ENCODE measurements around the gene ABCB10.

Gene ABCB10

DNA sequence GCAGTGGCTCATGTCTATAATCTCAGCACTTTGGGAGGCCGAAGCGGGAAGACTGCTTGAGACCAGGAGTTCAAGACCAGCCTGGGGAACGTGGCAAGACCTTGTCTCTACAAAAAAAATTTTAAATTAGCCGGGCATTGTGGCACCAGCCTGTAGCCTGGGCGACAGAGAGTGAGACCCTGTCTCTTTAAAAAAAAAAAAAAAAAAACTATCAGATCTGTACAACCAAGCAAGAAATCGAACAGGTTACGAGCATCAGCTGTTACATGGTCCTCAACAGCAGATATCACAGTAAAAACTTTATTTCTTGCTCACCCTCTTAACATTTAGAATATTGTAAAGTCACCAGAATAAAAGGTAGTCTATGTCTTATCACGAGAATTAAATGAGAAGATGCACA lies 51.9 kb downstream of the ABCB10 start:
- no peak for TF ChIP-seq CTCF (IDR thresholded peaks at IDR 0.05; ENCODE audit: extremely low read depth, insufficient read depth, missing control alignments)
- DNase-seq (ENCODE audit: low spot score), result no peak
- in situ Hi-C loops (cut with MboI; ENCODE audit: low pct_unique_long_range_greater_than_20kb, low sequenced_read_pairs, unreplicated experiment), result loop anchor here (10.0 kb wide), 1 partner anchor 252 kb away; no protein-coding TSS in a partner anchor

- no peak for DNase-seq (ENCODE audit: low spot score)
- no peak for TF ChIP-seq CTCF (IDR thresholded peaks at IDR 0.05; ENCODE audit: extremely low read depth, insufficient read depth, missing control alignments)
- in situ Hi-C loops (cut with MboI; ENCODE audit: low pct_unique_long_range_greater_than_20kb, low sequenced_read_pairs, unreplicated experiment), result no loop called here
Measured at GRCh38 chr1:229495782-229496181, 62.7 kb downstream of the ABCB10 start.

DNA sequence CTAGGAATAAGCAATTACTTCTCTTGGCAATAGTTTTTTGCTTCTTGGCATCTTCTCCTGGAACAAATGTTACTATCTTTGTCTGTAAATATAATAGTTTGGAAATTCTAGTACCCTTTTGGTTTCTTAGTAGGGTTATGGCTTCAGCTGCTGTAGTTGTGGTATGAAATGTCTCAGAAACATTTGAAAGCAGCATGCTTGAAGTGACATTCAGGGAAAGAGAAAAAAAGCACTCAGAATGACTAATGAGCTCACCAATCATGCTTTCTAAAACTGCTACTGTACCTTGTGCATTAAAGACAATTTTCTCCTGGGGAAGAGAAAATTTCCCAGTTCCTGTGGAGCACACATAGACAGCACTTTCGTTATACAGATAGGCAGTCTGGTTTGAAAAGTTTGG lies 71.3 kb downstream of the ABCB10 start:
- in situ Hi-C loops (cut with MboI; ENCODE audit: low pct_unique_long_range_greater_than_20kb, low sequenced_read_pairs, unreplicated experiment), result no loop called here
- TF ChIP-seq CTCF (IDR thresholded peaks at IDR 0.05; ENCODE audit: extremely low read depth, insufficient read depth, missing control alignments), result no peak
- DNase-seq (ENCODE audit: low spot score), result no peak

GRCh38 chr1:229485318-229485717 lies 73.2 kb downstream of the ABCB10 start:
- DNase-seq (ENCODE audit: low spot score), result no peak
- in situ Hi-C loops (cut with MboI; ENCODE audit: low pct_unique_long_range_greater_than_20kb, low sequenced_read_pairs, unreplicated experiment), result no loop called here
- no peak for TF ChIP-seq CTCF (IDR thresholded peaks at IDR 0.05; ENCODE audit: extremely low read depth, insufficient read depth, missing control alignments)

DNA sequence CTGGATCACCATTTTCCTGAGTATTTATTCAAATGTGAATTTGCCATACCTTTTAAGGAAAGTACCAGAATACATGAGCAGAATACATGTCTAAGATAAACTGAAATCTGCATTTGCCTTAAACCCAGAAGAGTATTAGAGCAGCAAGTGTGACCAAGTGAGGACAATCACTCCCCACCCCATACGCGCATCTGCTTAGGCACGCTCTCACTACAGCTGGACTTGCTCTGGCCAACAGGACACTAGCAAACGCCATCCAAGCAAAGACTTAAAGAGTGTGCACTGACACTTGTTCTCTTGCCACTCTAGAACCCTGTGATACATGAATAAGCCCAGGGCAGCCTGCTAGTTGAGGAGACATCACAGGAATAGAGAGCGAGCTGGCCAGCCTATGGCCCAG lies 76.0 kb downstream of the ABCB10 start:
- in situ Hi-C loops (cut with MboI; ENCODE audit: low pct_unique_long_range_greater_than_20kb, low sequenced_read_pairs, unreplicated experiment), result no loop called here
- TF ChIP-seq CTCF (IDR thresholded peaks at IDR 0.05; ENCODE audit: extremely low read depth, insufficient read depth, missing control alignments), result no peak
- no peak for DNase-seq (ENCODE audit: low spot score)

DNA sequence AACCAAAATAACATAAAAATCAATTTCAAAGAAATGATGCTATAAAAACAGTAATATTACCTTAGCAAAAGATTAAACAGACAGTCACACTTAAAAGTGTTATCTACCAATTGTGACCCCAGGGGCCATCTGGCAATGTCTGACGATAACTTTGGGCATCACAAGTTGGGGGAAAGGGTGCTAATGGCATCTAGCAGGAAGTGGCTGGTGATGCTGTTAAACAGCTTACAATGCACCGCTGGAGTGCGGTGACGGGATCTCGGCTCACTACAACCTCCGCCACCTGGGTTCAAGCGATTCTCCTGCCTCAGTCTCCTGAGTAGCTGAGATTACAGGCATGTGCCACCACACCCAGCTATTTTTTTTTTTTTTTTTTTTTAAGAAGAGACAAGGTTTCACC lies 78.0 kb downstream of the ABCB10 start:
- no peak for TF ChIP-seq CTCF (IDR thresholded peaks at IDR 0.05; ENCODE audit: extremely low read depth, insufficient read depth, missing control alignments)
- in situ Hi-C loops (cut with MboI; ENCODE audit: low pct_unique_long_range_greater_than_20kb, low sequenced_read_pairs, unreplicated experiment), result no loop called here
- DNase-seq (ENCODE audit: low spot score), result no peak

Data from GM13977 (cell line).